ENCODE measurements around the gene CD9. TPM values are rescaled to one million over a fixed set of nuclear protein-coding genes. Genes with fewer than 3 reads are reported as not detected.

The CD9 gene
- total RNA-seq, 1 donor from 2014 or later: 10.6 TPM

- intact Hi-C loops (cut with micrococcal nuclease): no loop called here
These were observed 18.2 kb downstream of the CD9 start for GRCh38 chr12:6218347-6218925.

GRCh38 chr12:6219980-6220379 lies 19.8 kb downstream of the CD9 start:
- intact Hi-C loops (cut with micrococcal nuclease): no loop called here

- intact Hi-C loops (cut with micrococcal nuclease): no loop called here
These were observed 20.9 kb downstream of the CD9 start for GRCh38 chr12:6221146-6221545.

- intact Hi-C loops (cut with micrococcal nuclease): no loop called here
These were observed 22.0 kb downstream of the CD9 start for GRCh38 chr12:6222078-6222654.

DNA sequence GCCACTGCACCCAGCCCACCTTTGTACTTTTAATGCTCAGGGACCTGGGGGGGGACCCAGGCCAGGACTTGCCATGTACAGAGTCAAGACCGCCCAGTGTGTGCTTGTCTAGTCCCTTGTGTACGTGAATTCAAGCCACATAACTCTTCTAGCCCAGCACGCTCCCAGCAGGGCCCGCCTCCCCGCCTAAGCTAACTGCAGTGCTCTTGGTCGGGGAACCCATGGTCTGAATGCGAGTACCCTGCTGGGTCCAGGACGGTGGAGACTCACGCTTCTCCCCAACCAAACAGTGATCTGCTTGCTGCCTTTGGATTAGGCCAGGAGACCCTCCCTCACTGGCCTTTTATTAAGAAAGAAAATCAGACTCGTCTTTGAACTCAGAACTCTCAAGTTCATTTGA lies 23.3 kb downstream of the CD9 start:
- intact Hi-C loops (cut with micrococcal nuclease): no loop called here

GRCh38 chr12:6224550-6224949 lies 24.4 kb downstream of the CD9 start:
- intact Hi-C loops (cut with micrococcal nuclease): no loop called here

DNA sequence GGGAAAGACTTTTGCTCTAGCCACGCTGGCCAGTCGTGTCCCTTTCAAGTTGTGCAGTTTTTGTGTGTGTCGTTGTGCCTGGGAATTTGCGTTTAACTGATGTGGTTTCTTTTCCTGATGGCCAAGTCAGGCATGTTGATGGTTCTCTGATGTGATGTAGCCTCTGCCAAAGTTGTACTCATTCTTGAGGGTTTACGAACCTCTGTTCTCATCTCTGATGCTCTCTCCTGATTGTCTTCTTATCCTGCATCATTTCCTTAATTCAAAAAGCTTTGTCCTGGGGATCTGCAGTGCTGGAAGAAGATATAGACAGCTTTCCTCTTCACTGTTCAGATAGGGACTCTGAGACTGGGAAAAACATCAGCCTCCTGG lies 25.4 kb downstream of the CD9 start:
- intact Hi-C loops (cut with micrococcal nuclease): no loop called here

DNA sequence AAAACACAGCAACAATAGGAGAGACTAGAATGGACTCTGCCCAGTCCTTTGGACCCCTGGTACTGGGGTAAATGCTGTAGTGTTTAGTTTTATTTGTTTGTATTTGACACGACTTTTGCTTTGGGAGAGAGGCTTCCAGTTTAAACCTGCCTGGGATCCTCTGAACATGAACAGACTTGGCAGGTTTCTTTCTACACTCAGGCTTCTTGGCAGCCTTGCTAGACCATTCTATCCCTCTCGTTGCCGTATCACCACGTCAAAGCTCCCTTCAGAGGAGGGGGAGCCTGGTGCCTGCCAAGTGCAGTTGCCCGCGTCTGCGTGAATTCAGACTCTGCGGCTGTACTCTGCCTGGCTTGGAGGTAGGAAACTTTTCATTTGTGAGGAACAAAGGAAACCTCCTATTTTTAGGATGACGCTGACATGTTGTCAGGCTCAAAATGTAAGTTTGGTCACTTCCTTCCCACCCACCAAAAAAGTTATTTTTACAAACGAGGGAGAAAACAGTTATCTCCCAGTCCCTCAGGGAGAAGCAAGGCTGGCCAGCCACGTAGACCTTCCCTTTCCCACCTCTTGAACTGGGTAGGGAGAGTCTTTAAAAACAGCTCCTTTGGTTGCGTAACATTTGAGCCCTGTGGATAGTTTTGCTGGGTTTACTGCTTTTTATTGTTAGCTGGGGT lies 25.9 kb downstream of the CD9 start:
- intact Hi-C loops (cut with micrococcal nuclease): no loop called here

GRCh38 chr12:6226679-6227051 lies 26.5 kb downstream of the CD9 start:
- intact Hi-C loops (cut with micrococcal nuclease): no loop called here

GRCh38 chr12:6228535-6229223 lies 28.5 kb downstream of the CD9 start:
- intact Hi-C loops (cut with micrococcal nuclease): no loop called here

GRCh38 chr12:6229224-6230218 lies 29.3 kb downstream of the CD9 start:
- intact Hi-C loops (cut with micrococcal nuclease): no loop called here

- intact Hi-C loops (cut with micrococcal nuclease): no loop called here
These were observed 30.3 kb downstream of the CD9 start for GRCh38 chr12:6230321-6231110.

DNA sequence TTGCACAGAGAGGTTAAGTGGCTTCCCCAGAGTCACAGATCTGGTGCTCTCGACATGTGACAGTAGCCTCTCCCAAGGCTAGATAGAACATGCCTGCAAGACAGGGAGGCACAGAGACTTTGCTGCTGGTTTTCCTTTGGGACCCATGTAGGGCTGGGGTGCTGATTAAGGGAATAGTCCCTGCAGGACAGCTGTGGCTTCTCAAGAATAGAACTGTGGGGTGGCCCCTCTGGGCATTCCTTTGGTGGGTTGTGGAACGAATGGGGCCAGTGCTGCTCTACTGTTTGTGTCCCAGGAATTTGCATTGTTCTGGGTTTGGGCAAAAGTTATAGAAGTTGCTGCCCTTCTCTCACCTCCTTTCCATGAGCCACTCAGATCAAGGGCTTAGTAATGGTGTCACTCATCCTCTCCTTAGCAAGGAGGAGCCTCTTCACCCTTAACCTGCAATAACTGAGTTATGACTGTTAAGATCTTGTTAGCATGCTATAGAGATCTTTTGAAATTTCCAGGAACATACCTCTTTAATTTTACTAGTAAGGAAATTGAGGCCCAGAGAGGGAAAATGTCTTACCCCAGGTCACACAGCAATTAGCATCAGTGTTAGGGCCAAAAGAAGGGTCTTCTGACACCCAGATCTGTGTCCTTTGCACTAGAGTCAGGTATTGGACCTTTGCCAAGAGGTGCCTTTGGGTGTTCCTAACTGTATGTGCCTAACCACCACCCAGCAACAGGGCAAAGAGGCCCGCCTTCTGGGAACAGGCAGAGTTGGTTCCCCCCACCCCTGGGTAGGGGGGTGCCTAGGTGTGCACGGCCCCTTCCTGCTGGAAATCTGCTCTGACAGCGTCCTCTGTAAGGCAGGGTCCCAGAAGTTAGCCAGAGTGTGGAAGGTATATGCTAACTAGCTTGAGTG lies 31.4 kb downstream of the CD9 start:
- intact Hi-C loops (cut with micrococcal nuclease): no loop called here

GRCh38 chr12:6233121-6233971 lies 33.1 kb downstream of the CD9 start:
- intact Hi-C loops (cut with micrococcal nuclease): no loop called here

GRCh38 chr12:6234214-6234613 lies 34.0 kb downstream of the CD9 start:
- intact Hi-C loops (cut with micrococcal nuclease): no loop called here

DNA sequence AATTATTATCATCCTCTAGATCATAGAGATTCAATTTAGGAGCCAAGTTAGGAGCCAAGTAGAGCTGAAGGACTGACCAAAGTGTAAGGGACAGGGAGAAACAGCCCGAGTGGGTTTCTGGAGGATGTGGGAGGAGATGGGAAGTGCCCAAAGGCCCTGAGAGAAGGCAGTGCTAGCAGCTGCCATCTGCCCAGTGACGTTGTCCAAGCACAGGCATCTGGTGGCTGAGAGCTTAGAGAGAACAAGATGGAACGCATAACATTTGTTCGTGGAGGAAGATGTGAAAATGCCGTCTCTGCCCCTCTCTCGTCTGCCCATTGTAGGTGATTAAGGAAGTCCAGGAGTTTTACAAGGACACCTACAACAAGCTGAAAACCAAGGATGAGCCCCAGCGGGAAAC lies 34.7 kb downstream of the CD9 start:
- intact Hi-C loops (cut with micrococcal nuclease): no loop called here

DNA sequence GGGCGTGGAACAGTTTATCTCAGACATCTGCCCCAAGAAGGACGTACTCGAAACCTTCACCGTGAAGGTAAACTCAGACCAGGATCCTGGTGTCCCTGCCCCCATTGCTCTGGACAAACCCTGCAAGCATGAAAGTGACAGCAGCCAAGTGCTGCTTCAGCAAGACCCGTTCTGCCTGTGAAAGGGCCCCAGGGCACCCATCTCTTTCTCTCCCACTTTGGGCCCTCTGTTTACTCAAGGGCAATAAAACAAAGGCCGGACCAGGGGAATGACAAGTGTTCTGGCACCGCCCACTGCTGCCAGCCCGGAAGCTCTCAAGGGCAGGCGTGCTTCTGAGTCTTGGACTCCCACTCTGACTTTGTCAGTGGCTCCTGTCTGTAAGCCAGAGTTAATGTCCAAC lies 35.3 kb downstream of the CD9 start:
- intact Hi-C loops (cut with micrococcal nuclease): no loop called here

DNA sequence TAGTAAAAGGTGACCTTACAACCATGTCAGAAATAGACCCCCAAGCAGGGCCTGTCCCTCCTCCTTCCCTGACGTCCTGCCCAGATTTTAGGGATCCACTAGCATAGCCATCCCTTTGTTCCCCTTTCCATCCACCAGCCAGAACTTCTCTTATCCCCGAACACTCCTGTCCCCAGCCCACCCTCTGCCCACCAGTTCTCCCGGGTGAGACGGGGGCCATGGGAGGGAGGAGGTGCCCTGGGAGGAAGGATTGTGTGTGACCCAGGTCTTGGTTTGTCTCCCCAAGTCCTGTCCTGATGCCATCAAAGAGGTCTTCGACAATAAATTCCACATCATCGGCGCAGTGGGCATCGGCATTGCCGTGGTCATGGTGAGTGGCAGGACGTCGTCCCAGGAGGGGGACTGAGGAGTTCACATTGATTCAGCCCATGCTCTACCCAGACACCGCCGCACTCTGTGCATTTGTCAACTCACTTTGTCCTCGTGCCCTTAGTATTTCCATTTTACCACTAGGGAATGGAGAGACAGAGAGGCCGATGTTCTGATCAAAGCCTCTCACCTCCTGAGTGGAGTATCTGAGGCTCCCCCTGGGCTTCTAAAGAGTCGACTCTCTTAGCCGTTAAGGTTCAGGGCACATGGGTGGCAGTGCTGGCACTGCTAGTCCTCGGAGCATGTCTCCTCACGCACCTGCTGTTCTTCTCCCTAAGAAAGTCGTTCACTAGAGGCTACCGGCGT lies 35.9 kb downstream of the CD9 start:
- intact Hi-C loops (cut with micrococcal nuclease): no loop called here
